Karpas-422 (cell line): Measurements from ENCODE around the gene TACC3. TPM values are rescaled to one million over a fixed set of nuclear protein-coding genes. Genes with fewer than 3 reads are reported as not detected.
A peak's percentile ranks its signal among the peaks of the same experiment; 100 is the strongest.

Experiments
- DNase-seq: peaks from one replicate; pipeline ENCODE4 v3.0.0-alpha.2; 2015
- H2AFZ ChIP-seq: fragments of 200-600 bp; sonication (generic); 2 replicates; pipeline ENCODE4 v1.6.1; 2014; ENCODE audit warnings: antibody characterized with exemption, low read length, mixed read lengths
- H3K27ac ChIP-seq: fragments of 200-600 bp; sonication (generic); 2 replicates; pipeline ENCODE4 v1.5.1; 2014; ENCODE audit warnings: mild to moderate bottlenecking, low read length, moderate library complexity
- H3K27me3 ChIP-seq: fragments of 200-600 bp; sonication (generic); 2 replicates; pipeline ENCODE4 v1.6.1; 2014; ENCODE audit warnings: low read length, mixed read lengths
- H3K36me3 ChIP-seq: fragments of 200-600 bp; sonication (generic); 2 replicates; pipeline ENCODE4 v1.6.1; 2014; ENCODE audit warnings: low read length, mixed read lengths; ENCODE audit not compliant: insufficient read depth
- H3K4me1 ChIP-seq: fragments of 200-600 bp; sonication (generic); 2 replicates; pipeline ENCODE4 v1.6.1; 2014; ENCODE audit warnings: mild to moderate bottlenecking, low read length, mixed read lengths
- H3K4me2 ChIP-seq: fragments of 200-600 bp; sonication (generic); 2 replicates; pipeline ENCODE4 v1.6.1; 2014; ENCODE audit warnings: low read length, low read depth, mild to moderate bottlenecking; ENCODE audit not compliant: poor library complexity, severe bottlenecking
- H3K4me3 ChIP-seq: fragments of 200-600 bp; sonication (generic); 2 replicates; pipeline ENCODE4 v1.5.1; 2014; ENCODE audit warnings: mild to moderate bottlenecking, antibody characterized with exemption, low read length, mixed read lengths
- H3K79me2 ChIP-seq: fragments of 200-600 bp; sonication (generic); 2 replicates; pipeline ENCODE4 v1.6.1; 2014; ENCODE audit warnings: mild to moderate bottlenecking, low read length, mixed read lengths
- H3K9ac ChIP-seq: fragments of 200-600 bp; sonication (generic); 2 replicates; pipeline ENCODE4 v1.6.0; 2014; ENCODE audit warnings: low read length
- H3K9me2 ChIP-seq: fragments of 200-600 bp; sonication (generic), shearing (Covaris generic); replicated peaks from 2 replicates; pipeline ENCODE4 v1.6.0; 2014; ENCODE audit warnings: mild to moderate bottlenecking, low read length, moderate library complexity; ENCODE audit not compliant: insufficient read depth
- H3K9me3 ChIP-seq: fragments of 300-700, 200-600 bp; sonication (generic); 2 replicates; pipeline ENCODE4 v1.6.1; 2014; ENCODE audit warnings: low read length, mixed read lengths
- H4K20me1 ChIP-seq: fragments of 200-600 bp; sonication (generic); 2 replicates; pipeline ENCODE4 v1.6.1; 2014; ENCODE audit warnings: mild to moderate bottlenecking, antibody characterized with exemption, low read length, low read depth; ENCODE audit not compliant: insufficient read depth
- total RNA-seq: library from RNA; depleted of rRNA; stranded (reverse); fragments of >200 nt; shearing (Covaris generic); gene quantifications from 2 replicates; pipeline ENCODE4 v1.2.3, GENCODE V29; 2014; ENCODE audit warnings: low replicate concordance

TACC3 gene
- total RNA-seq, 1 experiment from 2014 or later = 22.0 TPM

- Histone ChIP-seq H2AFZ (no peak overlapping the region), H4K20me1 (peaks cover 15% of the 10 kb centered on the region; the same call in 1 of the 2 replicates), H3K4me3 (no peak overlapping the region), H3K36me3 (no peaks in the 10 kb centered on the region), H3K9ac (no peak overlapping the region), H3K27ac (no peak overlapping the region), H3K27me3 (no peaks in the 10 kb centered on the region), H3K9me3 (no peaks in the 10 kb centered on the region), H3K9me2 (no peaks in the 10 kb centered on the region), H3K4me2 (no peak overlapping the region), H3K4me1 (peaks cover 14% of the 10 kb centered on the region), H3K79me2 (no peaks in the 10 kb centered on the region)
- DNase-seq = no peak
These were observed 28.0 kb downstream of the TACC3 start for GRCh38 chr4:1749370-1749769.

GRCh38 chr4:1749826-1750225 is 28.5 kb downstream of the TACC3 start:
- no peak overlapping the region for H3K4me3 ChIP-seq
- no peaks in the 10 kb centered on the region for H3K79me2 ChIP-seq
- peaks cover 15% of the 10 kb centered on the region; the same call in 1 of the 2 replicates for H4K20me1 ChIP-seq
- peaks cover 14% of the 10 kb centered on the region for H3K4me1 ChIP-seq
- H3K27ac ChIP-seq = no peak overlapping the region
- no peak for DNase-seq
- H3K9me2 ChIP-seq = no peaks in the 10 kb centered on the region
- no peak overlapping the region for H2AFZ ChIP-seq
- H3K9ac ChIP-seq = no peak overlapping the region
- no peak overlapping the region for H3K4me2 ChIP-seq
- no peaks in the 10 kb centered on the region for H3K9me3 ChIP-seq
- H3K36me3 ChIP-seq = no peaks in the 10 kb centered on the region
- no peaks in the 10 kb centered on the region for H3K27me3 ChIP-seq

DNA sequence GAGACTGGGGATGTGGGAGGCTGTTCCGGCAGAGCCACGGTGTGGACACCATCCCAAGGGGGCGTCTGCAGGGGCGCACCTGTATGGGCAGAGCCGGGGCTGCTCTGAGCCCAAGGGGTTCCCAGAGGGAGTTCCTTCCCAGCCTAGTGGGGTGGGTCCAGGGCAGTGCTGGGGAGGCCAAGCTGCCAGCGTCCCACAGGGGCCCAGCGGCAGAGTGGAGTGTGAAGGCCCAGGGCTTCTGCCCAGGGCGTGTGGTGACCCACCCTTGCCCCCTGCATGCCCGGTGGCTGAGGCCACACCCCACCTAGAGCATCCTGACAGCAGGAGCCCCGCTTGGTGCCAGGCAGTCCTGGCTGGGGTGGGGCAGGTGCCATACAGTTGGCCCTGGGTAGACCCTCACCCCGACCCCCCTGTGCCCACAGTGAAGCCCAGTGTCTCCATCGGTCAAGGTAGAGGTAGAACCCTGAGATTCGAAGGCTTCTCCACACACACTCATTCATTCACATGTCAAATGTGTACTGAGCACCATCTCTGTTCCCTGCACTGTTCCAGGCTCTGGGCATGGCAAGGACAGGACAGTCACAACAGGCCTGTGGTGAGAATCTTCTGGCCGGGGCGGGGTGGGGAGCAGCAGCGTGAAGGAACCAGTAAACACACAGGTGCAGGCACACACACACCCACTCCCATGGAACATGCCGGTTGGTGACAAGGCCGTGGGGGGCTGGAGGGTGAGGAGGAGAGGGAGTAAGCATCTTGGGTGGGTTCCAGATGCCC is 29.2 kb downstream of the TACC3 start:
- no peak for DNase-seq
- peaks cover 14% of the 10 kb centered on the region for H3K4me1 ChIP-seq
- no peaks in the 10 kb centered on the region for H3K36me3 ChIP-seq
- no peaks in the 10 kb centered on the region for H3K9me3 ChIP-seq
- H3K9me2 ChIP-seq = no peaks in the 10 kb centered on the region
- H3K4me2 ChIP-seq = no peak overlapping the region
- H2AFZ ChIP-seq = no peak overlapping the region
- H3K9ac ChIP-seq = no peak overlapping the region
- no peak overlapping the region for H3K27ac ChIP-seq
- H3K79me2 ChIP-seq = no peaks in the 10 kb centered on the region
- no peaks in the 10 kb centered on the region for H3K27me3 ChIP-seq
- peaks cover 13% of the 10 kb centered on the region; the same call in 1 of the 2 replicates for H4K20me1 ChIP-seq
- H3K4me3 ChIP-seq = no peak overlapping the region

DNA sequence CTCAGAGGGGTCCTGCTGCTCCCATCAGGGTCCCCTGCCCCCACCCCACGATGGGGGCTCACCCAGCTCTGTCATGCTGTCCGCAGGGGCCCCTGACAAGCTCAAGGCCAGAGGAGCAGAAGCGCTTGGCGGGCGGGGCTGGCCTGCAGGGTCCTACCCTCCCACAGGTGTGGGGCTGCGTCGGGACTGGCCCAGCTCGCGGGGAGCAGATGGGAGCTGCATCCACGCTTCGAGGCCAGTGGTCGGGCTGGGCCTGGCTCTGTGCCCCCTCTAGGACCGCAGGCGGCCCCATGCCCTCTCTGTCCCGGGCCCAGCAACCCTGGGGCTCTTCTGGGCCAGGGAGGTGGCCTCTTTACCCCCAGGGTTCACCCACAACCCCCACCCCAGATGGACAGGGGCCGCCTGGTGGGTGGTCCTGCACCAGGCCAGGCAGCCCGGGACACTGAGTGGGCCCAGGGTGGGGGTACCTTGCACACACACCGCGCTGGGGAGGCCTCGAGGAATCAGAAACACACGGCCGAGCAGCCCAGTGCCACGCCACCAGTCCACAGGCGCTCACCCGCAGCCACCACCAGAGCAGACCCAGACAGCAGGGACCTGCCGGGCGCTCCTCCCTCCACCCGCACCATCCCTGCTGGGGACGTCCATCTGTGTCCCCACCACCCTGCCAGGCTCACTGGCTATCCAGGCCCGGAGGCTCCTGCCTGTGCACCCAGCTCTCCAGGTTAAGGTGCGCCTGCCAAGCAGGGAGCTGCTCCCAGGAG is 30.0 kb downstream of the TACC3 start:
- H3K36me3 ChIP-seq = no peaks in the 10 kb centered on the region
- no peaks in the 10 kb centered on the region for H3K79me2 ChIP-seq
- H3K4me2 ChIP-seq = no peak overlapping the region
- no peaks in the 10 kb centered on the region for H3K27me3 ChIP-seq
- no peak overlapping the region for H3K27ac ChIP-seq
- no peak overlapping the region for H2AFZ ChIP-seq
- H3K9ac ChIP-seq = no peak overlapping the region
- H4K20me1 ChIP-seq = 0 out of 2 replicates have a peak, but pooled peaks cover 8% of the 10 kb centered on the region
- no peaks in the 10 kb centered on the region for H3K9me2 ChIP-seq
- DNase-seq = no peak
- no peaks in the 10 kb centered on the region for H3K9me3 ChIP-seq
- no peak overlapping the region for H3K4me3 ChIP-seq
- peaks cover 14% of the 10 kb centered on the region for H3K4me1 ChIP-seq

DNA sequence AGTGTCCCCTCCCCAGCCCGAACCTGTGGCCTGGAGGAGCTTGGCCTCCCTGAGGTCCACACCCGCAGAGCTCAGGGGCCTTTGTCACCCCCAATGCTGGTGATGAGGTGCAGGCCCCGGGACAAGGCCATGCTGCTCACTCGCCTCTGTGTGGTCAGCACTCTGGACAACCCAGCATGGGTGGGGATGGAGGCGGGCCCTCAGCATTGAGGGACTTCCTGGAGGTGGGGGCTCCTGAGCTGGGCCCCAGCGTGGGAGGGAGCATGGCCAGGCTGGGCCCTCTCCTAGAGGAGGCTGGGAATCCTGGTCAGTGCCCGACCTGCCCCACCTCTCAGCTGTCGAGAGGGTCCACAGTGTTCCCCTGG is 30.6 kb downstream of the TACC3 start:
- Histone ChIP-seq H4K20me1 (0 out of 2 replicates have a peak, but pooled peaks cover 8% of the 10 kb centered on the region), H3K9me3 (no peaks in the 10 kb centered on the region), H3K27me3 (no peaks in the 10 kb centered on the region), H3K79me2 (no peaks in the 10 kb centered on the region), H3K9ac (no peak overlapping the region), H3K36me3 (no peaks in the 10 kb centered on the region), H3K9me2 (no peaks in the 10 kb centered on the region), H2AFZ (no peak overlapping the region), H3K4me3 (no peak overlapping the region), H3K4me1 (peaks cover 14% of the 10 kb centered on the region), H3K27ac (no peak overlapping the region), H3K4me2 (no peak overlapping the region)
- no peak for DNase-seq

GRCh38 chr4:1752284-1753041 is 31.1 kb downstream of the TACC3 start:
- Histone ChIP-seq H3K9me3 (no peaks in the 10 kb centered on the region), H4K20me1 (0 out of 2 replicates have a peak, but pooled peaks cover 3% of the 10 kb centered on the region), H3K9me2 (no peaks in the 10 kb centered on the region), H3K4me2 (peak overlapping the region; percentile 7), H3K4me3 (no peak overlapping the region), H3K36me3 (no peaks in the 10 kb centered on the region), H3K27me3 (no peaks in the 10 kb centered on the region), H3K9ac (no peak overlapping the region), H2AFZ (no peak overlapping the region), H3K79me2 (no peaks in the 10 kb centered on the region), H3K4me1 (peaks cover 14% of the 10 kb centered on the region), H3K27ac (no peak overlapping the region)
- no peak for DNase-seq

- Histone ChIP-seq H3K4me2 (no peak overlapping the region), H3K27me3 (no peaks in the 10 kb centered on the region), H3K36me3 (no peaks in the 10 kb centered on the region), H3K4me3 (no peak overlapping the region), H3K27ac (no peak overlapping the region), H3K79me2 (no peaks in the 10 kb centered on the region), H3K4me1 (peaks cover 14% of the 10 kb centered on the region), H3K9ac (no peak overlapping the region), H3K9me2 (no peaks in the 10 kb centered on the region), H3K9me3 (no peaks in the 10 kb centered on the region), H2AFZ (no peak overlapping the region), H4K20me1 (no peaks in the 10 kb centered on the region)
- DNase-seq = no peak
These were observed 32.0 kb downstream of the TACC3 start for GRCh38 chr4:1753294-1753696.
